NCI-H1105 treated with DMSO at 0.1 percent for 48 hours (cell line): Measurements from ENCODE around the gene SIVA1.

ENCODE experiments used
- DNase-seq: peaks from one replicate; lab custom pipeline; 2025; lab: John Stamatoyannopoulos, UW

SIVA1 gene, protein sequence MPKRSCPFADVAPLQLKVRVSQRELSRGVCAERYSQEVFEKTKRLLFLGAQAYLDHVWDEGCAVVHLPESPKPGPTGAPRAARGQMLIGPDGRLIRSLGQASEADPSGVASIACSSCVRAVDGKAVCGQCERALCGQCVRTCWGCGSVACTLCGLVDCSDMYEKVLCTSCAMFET

GRCh38 chr14:104752735-104753527 lies at the start of gene SIVA1:
Gene SIVA1, plus strand, starts transcription at chr14:104753147. Its CDS starts 55 bp downstream, at chr14:104753202.
- peak; percentile 99 for DNase-seq

GRCh38 chr14:104703269-104703668 lies 49.7 kb upstream of the SIVA1 start:
- DNase-seq, result no peak

DNA sequence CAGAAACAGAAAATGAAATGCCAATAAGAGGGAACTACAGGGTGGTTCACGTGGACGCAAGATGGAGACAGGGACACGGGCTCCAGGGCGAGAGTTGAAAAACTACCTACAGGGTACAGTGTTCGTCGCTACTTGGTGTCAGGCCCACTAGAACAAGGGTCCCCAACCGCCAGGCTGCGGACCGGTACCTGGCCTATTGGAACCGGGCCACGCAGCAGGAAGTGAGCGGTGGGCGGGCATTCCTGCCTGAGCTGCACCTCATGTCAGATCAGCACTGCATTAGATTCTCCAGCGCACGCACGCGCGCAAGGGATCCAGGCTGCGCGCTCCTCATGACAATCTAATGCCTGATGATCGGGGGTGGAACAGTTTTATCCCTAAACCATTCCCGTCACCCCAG lies 48.7 kb upstream of the SIVA1 start:
- DNase-seq, result no peak

- DNase-seq, result no peak
These were observed 47.5 kb upstream of the SIVA1 start for GRCh38 chr14:104705340-104706047.

DNA sequence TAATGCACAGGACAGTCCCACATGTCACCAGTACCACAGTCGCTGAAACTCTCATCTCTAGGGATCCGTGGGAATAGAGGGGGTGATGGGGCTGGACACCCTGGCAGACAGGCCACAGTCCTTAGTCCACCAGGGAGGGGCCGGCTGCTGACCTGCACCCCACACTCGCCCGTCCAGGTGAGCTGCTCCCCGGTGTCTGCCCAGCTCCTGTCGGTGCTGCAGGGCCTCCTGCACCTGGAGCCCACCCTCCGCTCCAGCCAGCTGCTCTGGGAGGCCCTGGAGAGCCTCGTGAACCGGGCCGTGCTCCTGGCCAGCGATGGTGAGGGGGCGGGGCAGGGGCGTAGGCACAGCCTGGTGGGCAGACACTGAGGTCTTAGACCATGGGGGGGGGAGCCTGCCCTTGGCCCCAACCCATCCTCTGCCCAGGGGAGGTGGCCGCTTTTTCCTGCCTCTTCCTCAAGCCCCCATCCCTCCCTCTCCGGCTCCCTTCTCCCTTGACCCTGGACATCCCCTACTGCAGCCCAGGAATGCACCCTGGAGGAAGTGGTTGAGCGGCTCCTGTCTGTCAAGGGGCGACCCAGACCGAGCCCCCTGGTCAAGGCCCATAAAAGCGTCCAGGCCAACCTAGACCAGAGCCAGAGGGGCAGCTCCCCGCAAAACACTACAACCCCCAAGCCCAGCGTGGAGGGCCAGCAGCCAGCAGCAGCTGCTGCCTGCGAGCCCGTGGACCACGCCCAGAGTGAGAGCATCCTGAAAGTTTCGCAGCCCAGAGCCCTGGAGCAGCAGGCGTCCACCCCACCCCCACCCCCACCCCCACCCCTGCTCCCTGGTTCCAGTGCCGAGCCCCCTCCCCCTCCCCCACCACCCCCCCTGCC lies 46.0 kb upstream of the SIVA1 start:
- DNase-seq, result no peak

GRCh38 chr14:104707608-104708595 lies 45.0 kb upstream of the SIVA1 start:
- no peak for DNase-seq

DNA sequence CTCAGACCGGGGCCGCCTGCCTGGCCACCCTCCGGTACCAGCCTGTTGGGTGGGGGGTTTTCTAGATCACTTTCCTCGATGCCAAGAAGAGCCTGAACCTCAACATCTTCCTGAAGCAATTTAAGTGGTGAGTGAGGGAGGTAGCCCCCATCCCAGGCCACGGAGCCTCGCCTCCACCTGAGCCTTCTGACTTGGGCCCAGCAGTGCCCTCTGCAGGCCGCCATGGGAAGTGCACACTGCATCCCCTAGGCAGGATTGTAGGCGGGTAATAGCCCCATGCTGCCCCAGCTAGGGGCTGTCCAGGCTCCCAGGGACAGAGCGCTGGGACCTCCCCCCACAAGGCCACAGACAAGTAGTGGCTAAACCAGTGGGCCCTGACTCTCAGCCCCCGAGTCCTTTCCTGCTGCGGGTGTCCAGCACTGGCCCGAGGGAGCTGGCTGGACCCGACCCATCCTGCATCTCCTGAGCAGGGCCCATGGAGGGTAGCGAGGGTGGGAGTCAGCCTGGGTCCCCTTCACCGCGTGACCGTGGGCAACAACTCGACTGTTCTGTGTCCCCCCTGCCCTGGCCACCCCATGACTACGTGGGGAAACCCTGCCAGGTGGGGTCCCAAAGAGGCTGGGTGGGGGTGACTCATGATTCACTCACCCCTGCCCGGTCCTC lies 44.2 kb upstream of the SIVA1 start:
- peak; percentile 37 for DNase-seq

DNA sequence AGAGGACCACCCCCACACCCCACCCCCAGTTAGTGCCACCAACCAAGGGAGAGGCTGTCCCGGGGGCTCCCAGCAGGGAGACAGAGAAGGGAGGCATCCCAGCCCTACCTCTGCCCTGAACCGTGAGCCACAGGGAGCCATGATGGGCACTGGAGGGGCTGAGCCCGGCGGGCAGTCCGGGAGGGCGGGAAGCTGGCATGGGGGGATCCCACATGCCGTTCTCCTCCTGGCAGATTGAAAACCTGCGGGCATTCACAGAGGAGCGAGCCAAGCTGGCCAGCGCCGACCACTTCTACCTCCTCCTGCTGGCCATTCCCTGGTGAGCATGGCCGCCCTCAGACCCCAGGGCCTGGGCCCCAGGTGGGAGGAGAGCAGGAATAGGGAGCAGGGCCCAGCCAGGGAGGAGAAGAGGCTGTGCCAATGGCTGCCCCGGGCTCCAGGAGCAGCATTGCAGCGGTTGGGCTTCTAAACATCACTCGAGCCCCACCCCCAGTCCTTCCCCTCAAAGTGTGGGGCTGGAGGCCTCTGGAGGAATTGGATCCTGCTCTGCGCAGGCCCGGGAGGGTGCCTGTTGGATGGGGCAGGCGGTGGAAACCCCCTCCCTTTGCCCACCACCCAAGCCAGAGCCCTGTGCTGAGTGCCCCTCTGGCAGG lies 43.4 kb upstream of the SIVA1 start:
- no peak for DNase-seq

- no peak for DNase-seq
These were observed 42.7 kb upstream of the SIVA1 start for GRCh38 chr14:104710071-104710735.

GRCh38 chr14:104712881-104713734 lies 39.8 kb upstream of the SIVA1 start:
- no peak for DNase-seq

GRCh38 chr14:104714066-104714465 lies 38.9 kb upstream of the SIVA1 start:
- no peak for DNase-seq

- no peak for DNase-seq
These were observed 38.3 kb upstream of the SIVA1 start for GRCh38 chr14:104714681-104715080.

DNA sequence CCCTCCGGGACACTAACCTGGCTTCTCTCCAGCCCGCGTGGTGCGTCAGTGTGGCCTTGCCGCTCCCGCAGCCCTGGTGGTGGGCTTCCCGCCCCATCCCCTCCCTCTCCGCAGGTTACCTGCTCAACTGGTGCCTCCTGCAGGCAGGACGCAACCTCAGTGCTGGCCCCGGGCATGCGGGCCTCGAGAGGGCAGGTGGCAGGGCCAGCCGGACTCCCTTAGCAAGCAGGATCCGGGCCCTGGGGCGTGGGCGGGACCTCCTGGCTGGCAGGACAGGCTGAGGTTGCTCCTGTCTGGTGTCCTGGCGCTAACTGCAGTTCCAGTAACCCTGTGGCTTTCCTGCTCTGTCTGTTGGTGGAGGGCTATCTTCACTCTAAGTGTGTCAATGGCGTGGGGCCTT lies 37.5 kb upstream of the SIVA1 start:
- DNase-seq, result no peak

DNA sequence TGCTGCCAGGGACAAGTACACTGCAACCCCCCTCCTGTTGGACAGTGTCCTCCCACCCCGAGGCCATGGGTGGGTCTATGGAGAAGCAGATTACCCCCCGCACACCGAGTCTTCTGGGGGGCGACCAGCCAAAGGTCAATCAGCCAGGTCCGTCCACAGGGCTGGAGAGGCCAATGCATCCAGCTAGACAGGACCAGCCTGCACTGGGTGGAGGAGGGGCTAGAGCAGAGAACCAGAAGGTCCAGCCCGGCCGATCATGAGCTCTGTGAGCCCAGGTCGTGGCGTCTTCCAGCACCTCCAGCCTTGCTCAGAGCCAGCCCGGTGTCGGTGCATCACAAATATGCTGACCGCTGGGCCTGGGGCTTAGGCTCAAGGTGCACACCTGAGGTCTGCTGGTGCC lies 37.1 kb upstream of the SIVA1 start:
- no peak for DNase-seq

DNA sequence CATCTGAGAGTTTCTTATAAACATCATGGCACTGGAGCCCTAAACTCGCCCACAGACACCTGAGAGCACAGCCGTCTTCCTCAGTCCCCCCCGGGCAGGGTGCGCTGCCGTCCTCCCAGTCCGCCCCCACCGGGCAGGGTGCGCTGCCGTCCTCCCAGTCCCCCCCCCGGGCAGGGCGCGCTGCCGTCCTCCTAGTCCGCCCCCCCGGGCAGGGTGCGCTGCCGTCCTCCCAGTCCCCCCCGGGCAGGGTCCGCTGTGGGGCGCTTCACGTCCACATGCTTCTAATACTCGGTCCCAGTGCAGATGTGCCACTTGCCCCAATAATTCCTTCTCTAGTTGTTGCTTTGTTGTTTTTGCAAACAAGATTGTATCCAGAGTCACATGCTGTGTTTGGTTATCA lies 35.8 kb upstream of the SIVA1 start:
- no peak for DNase-seq

DNA sequence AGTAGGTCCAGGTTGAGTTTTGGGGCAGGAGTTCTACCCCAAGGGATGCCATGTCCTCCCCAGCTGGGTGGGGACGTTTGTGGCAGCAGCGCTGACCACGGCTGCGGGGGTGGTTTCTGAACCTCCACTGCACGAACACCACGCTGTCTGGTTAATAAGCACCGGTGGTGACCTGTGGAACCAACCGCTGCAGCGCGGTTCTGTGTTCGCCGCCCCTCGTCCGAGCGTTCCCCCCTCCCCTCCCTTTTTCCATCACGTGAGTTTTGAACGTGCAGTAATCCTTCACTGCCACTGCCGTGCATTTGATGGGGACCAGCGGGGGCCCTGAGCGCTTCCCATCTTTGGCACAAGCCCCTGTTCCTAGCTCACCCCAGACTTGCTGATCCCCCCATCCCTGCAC lies 35.3 kb upstream of the SIVA1 start:
- DNase-seq, result no peak

GRCh38 chr14:104718147-104718546 lies 34.8 kb upstream of the SIVA1 start:
- DNase-seq, result no peak

- DNase-seq, result no peak
These were observed 34.1 kb upstream of the SIVA1 start for GRCh38 chr14:104718871-104719270.
